K562 (cell line): ENCODE measurements around the gene MAD2L1BP.
A peak's percentile ranks its signal among the peaks of the same experiment; 100 is the strongest.

Experiments used
- BHLHE40 ChIP-seq: IDR thresholded peaks from 2 replicates; pipeline ENCODE4 v1.6.1; 2011; ENCODE audit warnings: low read length, improper control_type of control experiment
- CTCF ChIP-seq, 3 experiments: IDR thresholded peaks in 2 of 3; conservative IDR thresholded peaks in 1 of 3; 2 replicates each; pipeline ENCODE4 v1.5.1; 2011 to 2012; ENCODE audit warnings: low read length in 3 of 3, mild to moderate bottlenecking in 3 of 3, control low read depth in 2 of 3, improper control_type of control experiment in 1 of 3, inconsistent platforms in 1 of 3, low read depth in 1 of 3, mixed read lengths in 1 of 3, moderate library complexity in 1 of 3; ENCODE audit not compliant: insufficient read depth in 2 of 3
- JUNB ChIP-seq: fragments of 450-650 bp; formaldehyde crosslinking; conservative IDR thresholded peaks from 2 replicates; pipeline ENCODE4 v1.4.0; 2020; ENCODE audit warnings: mild to moderate bottlenecking
- KLF16 ChIP-seq: IDR thresholded peaks from 2 replicates; pipeline ENCODE4 v1.6.1; 2016; ENCODE audit warnings: antibody characterized with exemption
- NRF1 ChIP-seq, 2 experiments: fragments of 450-650 bp; IDR thresholded peaks in 1 of 2; conservative IDR thresholded peaks in 1 of 2; 2 replicates each; pipeline ENCODE4 v1.6.1; 2014; ENCODE audit warnings: mild to moderate bottlenecking in 2 of 2
- POLR2AphosphoS5 ChIP-seq: IDR thresholded peaks from 2 replicates; pipeline ENCODE4 v1.6.1; 2011; ENCODE audit warnings: mild to moderate bottlenecking, low read depth, low read length, moderate library complexity; ENCODE audit not compliant: control insufficient read depth, insufficient read depth
- RNF2 ChIP-seq: sonication (generic); IDR thresholded peaks from 2 replicates; pipeline ENCODE4 v1.6.1; 2016
- TF ChIP-seq, protein P1 (sequence below): sonication (generic); formaldehyde crosslinking; IDR thresholded peaks from 2 replicates; pipeline ENCODE4 v1.8.0; 2023; ENCODE audit warnings: missing genetic modification reagents, mild to moderate bottlenecking, borderline replicate concordance
- TF ChIP-seq, protein P2 (sequence below), 2 experiments: IDR thresholded peaks; 2 replicates each; pipeline ENCODE4 v1.6.1; 2011; ENCODE audit warnings: borderline replicate concordance in 1 of 2, control low read depth in 1 of 2, low read depth in 1 of 2, low read length in 1 of 2, mild to moderate bottlenecking in 1 of 2, mixed read lengths in 1 of 2, moderate library complexity in 1 of 2; ENCODE audit not compliant: insufficient read depth in 1 of 2, insufficient read length in 1 of 2, poor library complexity in 1 of 2, severe bottlenecking in 1 of 2; ENCODE audit errors: extremely low read depth in 1 of 2

GRCh38 chr6:43608310-43608763, 27.3 kb upstream of the MAD2L1BP start:
- TF ChIP-seq POLR2AphosphoS5: no peak
- TF ChIP-seq JUNB (CRISPR knock-in tag): no peak
- TF ChIP-seq BHLHE40: no peak; the same call in 1 of the 2 replicates
- TF ChIP-seq, protein P1, sequence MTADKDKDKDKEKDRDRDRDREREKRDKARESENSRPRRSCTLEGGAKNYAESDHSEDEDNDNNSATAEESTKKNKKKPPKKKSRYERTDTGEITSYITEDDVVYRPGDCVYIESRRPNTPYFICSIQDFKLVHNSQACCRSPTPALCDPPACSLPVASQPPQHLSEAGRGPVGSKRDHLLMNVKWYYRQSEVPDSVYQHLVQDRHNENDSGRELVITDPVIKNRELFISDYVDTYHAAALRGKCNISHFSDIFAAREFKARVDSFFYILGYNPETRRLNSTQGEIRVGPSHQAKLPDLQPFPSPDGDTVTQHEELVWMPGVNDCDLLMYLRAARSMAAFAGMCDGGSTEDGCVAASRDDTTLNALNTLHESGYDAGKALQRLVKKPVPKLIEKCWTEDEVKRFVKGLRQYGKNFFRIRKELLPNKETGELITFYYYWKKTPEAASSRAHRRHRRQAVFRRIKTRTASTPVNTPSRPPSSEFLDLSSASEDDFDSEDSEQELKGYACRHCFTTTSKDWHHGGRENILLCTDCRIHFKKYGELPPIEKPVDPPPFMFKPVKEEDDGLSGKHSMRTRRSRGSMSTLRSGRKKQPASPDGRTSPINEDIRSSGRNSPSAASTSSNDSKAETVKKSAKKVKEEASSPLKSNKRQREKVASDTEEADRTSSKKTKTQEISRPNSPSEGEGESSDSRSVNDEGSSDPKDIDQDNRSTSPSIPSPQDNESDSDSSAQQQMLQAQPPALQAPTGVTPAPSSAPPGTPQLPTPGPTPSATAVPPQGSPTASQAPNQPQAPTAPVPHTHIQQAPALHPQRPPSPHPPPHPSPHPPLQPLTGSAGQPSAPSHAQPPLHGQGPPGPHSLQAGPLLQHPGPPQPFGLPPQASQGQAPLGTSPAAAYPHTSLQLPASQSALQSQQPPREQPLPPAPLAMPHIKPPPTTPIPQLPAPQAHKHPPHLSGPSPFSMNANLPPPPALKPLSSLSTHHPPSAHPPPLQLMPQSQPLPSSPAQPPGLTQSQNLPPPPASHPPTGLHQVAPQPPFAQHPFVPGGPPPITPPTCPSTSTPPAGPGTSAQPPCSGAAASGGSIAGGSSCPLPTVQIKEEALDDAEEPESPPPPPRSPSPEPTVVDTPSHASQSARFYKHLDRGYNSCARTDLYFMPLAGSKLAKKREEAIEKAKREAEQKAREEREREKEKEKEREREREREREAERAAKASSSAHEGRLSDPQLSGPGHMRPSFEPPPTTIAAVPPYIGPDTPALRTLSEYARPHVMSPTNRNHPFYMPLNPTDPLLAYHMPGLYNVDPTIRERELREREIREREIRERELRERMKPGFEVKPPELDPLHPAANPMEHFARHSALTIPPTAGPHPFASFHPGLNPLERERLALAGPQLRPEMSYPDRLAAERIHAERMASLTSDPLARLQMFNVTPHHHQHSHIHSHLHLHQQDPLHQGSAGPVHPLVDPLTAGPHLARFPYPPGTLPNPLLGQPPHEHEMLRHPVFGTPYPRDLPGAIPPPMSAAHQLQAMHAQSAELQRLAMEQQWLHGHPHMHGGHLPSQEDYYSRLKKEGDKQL (CRISPR knock-in tag): no peak
- no peak; a peak in 1 of 4 replicates for TF ChIP-seq NRF1 (conservative IDR thresholded peaks at IDR 0.05 in 1 of 2, IDR thresholded peaks at IDR 0.05 in 1 of 2)
- peak; percentile 73 to 90 (median 87) for TF ChIP-seq CTCF (IDR thresholded peaks at IDR 0.05 in 2 of 3, conservative IDR thresholded peaks at IDR 0.05 in 1 of 3; ENCODE audit: insufficient read depth in 2 of 3, low read depth in 1 of 3, low read length in 3 of 3)
- TF ChIP-seq RNF2: no peak
- TF ChIP-seq, protein P2, sequence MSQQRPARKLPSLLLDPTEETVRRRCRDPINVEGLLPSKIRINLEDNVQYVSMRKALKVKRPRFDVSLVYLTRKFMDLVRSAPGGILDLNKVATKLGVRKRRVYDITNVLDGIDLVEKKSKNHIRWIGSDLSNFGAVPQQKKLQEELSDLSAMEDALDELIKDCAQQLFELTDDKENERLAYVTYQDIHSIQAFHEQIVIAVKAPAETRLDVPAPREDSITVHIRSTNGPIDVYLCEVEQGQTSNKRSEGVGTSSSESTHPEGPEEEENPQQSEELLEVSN (IDR thresholded peaks at IDR 0.05; ENCODE audit: borderline replicate concordance in 1 of 2, extremely low read depth in 1 of 2, insufficient read depth in 1 of 2, insufficient read length in 1 of 2, low read depth in 1 of 2, low read length in 1 of 2, poor library complexity in 1 of 2, severe bottlenecking in 1 of 2): no peak
- TF ChIP-seq KLF16: no peak
